COLO668 (cell line): ENCODE data around the gene SYNE2.
"Not testable (repeated sequence)": the region's sequence is repeated elsewhere in the genome, so short reads cannot be mapped to it uniquely, and the experiment has no call there.

Experiments
- DNase-seq: peaks from one replicate; lab custom pipeline; 2025; ENCODE audit not compliant: unreplicated experiment; lab: John Stamatoyannopoulos, UW

The SYNE2 gene

GRCh38 chr14:64187331-64187730 is 334.5 kb downstream of the SYNE2 start:
- DNase-seq = no peak

GRCh38 chr14:64190974-64191502 is 338.2 kb downstream of the SYNE2 start:
- no peak for DNase-seq

GRCh38 chr14:64191756-64192155 is 339.0 kb downstream of the SYNE2 start:
- no peak for DNase-seq

- no peak for DNase-seq
Measured at GRCh38 chr14:64193821-64194220, 341.0 kb downstream of the SYNE2 start.

GRCh38 chr14:64194404-64194803 is 341.6 kb downstream of the SYNE2 start:
- no peak for DNase-seq

- DNase-seq = no peak
Measured at GRCh38 chr14:64195199-64195598, 342.4 kb downstream of the SYNE2 start.

GRCh38 chr14:64196056-64196455 is 343.3 kb downstream of the SYNE2 start:
- no peak for DNase-seq

- no peak for DNase-seq
Measured at GRCh38 chr14:64196814-64197411, 344.1 kb downstream of the SYNE2 start.

GRCh38 chr14:64197996-64198395 is 345.2 kb downstream of the SYNE2 start:
- DNase-seq = no peak

GRCh38 chr14:64198486-64198885 is 345.7 kb downstream of the SYNE2 start:
- no peak for DNase-seq

GRCh38 chr14:64200170-64200569 is 347.4 kb downstream of the SYNE2 start:
- DNase-seq = no peak

- DNase-seq = no peak
Measured at GRCh38 chr14:64201296-64201695, 348.5 kb downstream of the SYNE2 start.

- no peak for DNase-seq
Measured at GRCh38 chr14:64201921-64202545, 349.2 kb downstream of the SYNE2 start.

GRCh38 chr14:64202716-64203115 is 349.9 kb downstream of the SYNE2 start:
- no peak for DNase-seq

GRCh38 chr14:64203366-64204006 is 350.7 kb downstream of the SYNE2 start:
- no peak for DNase-seq

- no peak for DNase-seq
Measured at GRCh38 chr14:64208261-64208660, 355.5 kb downstream of the SYNE2 start.

GRCh38 chr14:64208981-64209380 is 356.2 kb downstream of the SYNE2 start:
- DNase-seq = no peak

GRCh38 chr14:64209444-64210131 is 356.8 kb downstream of the SYNE2 start:
- DNase-seq = no peak

GRCh38 chr14:64210216-64210615 is 357.4 kb downstream of the SYNE2 start:
- no peak for DNase-seq

- not testable (repeated sequence) for DNase-seq
Measured at GRCh38 chr14:64210912-64211311, 358.1 kb downstream of the SYNE2 start.

GRCh38 chr14:64212666-64213065 is 359.9 kb downstream of the SYNE2 start:
- DNase-seq = no peak

GRCh38 chr14:64213086-64213485 is 360.3 kb downstream of the SYNE2 start:
- no peak for DNase-seq
